GM21529 (cell line): Measurements from ENCODE around the gene SMC3.
"Not testable (repeated sequence)": the region's sequence is repeated elsewhere in the genome, so short reads cannot be mapped to it uniquely, and the experiment has no call there.

ENCODE experiments used
- ATAC-seq: cut with Tn5 transposase; IDR thresholded peaks from one replicate; pipeline ENCODE4 v1.9.1; 2021; ENCODE audit not compliant: unreplicated experiment

Gene SMC3

DNA sequence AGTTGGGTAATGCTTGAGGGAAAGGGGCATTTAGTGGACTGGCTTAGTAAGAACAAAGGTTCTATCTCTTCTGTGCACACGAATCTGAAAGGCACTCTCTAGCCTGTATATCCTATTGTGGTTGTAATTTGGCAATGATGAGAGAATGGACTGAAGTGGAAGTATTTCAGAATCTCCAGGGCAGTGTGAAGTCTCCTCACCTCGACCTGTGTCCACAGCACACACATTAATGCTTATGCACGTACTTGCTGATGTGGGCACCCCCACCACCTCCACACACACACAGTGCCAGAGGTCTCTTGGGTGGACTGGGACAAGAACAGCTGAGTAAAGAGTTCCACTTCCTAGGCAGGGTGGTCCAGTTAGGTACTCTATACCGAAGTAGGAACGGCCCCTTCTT is 6.9 kb downstream of the SMC3 start:
- ATAC-seq, result no peak

GRCh38 chr10:110576220-110576619 is 8.7 kb downstream of the SMC3 start:
- no peak for ATAC-seq

- no peak for ATAC-seq
Measured at GRCh38 chr10:110577056-110577455, 9.6 kb downstream of the SMC3 start.

- no peak for ATAC-seq
Measured at GRCh38 chr10:110584006-110584405, 16.5 kb downstream of the SMC3 start.

DNA sequence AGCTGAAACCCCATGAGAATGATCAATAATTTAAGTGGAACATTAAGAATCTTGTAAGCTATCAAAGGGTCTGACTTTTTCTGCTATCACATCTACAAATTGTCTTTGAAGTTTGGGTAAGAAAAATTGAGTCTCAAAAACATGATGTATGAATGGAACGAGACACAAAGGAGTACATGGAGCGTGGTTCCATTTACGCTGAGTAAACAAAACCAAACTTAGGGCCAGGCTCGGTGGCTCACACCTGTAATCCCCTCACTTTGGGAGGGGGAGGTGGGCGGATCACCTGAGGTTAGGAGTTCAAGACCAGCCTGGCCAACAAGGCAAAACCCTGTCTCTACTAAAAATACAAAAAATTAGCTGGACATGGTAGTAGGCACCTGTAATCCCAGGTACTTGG is 24.3 kb downstream of the SMC3 start:
- ATAC-seq, result no peak

GRCh38 chr10:110597476-110597875 is 30.0 kb downstream of the SMC3 start:
- no peak for ATAC-seq

GRCh38 chr10:110600487-110601101 is 33.1 kb downstream of the SMC3 start:
- ATAC-seq, result peak; percentile 55

- no peak for ATAC-seq
Measured at GRCh38 chr10:110601581-110601980, 34.1 kb downstream of the SMC3 start.

DNA sequence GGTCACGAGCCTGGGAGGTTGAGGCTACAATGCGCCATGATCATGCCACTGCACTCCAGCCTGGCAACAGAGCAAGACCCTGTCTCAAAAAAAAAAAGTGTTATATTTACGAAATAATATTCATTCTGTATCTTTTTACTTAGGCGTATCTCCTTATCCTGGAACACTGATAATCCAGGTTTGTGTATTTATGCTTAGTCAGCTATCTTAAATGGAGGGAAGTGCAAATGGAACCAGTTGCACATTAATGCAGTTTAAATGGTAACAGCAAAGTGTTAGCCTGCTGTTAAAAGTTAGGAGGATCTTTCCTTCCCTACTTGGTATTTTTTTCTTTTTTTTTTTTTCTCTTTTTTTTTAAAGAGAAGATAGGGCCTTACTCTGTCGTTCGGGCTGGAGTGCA is 40.6 kb downstream of the SMC3 start:
- ATAC-seq, result no peak

DNA sequence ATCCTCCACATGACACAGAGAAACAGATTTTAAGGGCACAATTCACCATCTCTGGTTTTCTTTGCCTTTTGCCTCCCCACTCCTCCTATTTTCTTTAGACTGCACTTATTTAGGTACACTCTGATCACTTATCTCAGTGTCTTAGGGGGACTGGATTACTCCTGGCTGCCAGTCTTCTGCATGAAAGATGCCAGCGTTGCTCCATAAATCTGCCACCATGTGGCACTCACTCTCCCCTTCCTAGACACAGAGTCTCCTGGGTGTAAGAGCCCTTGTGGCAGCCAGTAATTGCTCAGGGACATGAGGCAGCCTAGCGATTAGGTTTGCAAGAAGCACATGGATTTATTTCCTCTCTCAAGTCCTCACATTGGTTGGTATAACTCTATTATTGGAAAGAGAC is 42.1 kb downstream of the SMC3 start:
- no peak for ATAC-seq

DNA sequence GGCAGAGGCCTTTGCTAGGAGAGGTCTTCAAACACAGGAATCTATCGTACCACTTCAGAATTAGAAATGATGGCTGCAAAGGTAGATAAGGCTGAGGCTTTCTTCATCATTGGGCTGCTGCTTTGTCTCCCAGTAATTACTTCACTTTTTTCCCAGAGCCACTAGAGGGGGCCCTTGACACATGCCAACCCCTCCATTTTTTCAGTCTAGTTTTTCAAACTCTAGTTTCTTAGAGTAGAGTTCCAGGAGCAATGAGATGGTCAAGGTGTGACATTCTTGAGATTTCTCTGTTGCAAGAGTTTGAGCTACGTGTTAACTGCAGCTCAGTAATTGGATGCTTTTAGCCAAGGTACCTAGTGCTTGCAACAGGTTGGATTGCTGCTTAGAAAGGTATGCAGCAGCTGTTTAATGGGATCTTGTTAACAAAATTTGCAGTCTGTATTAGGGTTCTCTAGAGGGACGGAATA is 42.8 kb downstream of the SMC3 start:
- peak; percentile 33 for ATAC-seq

DNA sequence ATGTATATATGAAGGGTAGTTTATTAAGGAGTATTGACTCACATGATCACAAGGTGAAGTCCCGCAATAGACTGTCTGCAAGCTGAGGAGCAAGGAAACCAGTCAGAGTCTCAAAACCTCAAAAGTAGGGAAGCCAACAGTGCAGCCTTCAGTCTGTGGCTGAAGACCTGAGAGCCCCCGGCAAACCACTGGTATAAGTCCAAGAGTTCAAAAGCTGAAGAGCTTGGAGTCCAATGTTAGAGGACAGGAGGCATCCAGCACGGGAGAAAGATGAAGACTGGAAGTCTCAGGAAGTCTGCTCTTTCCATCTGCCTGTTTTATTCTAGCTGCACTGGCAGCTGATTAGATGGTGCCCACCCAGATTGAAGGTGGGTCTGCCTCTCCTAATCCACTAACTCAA is 43.3 kb downstream of the SMC3 start:
- not testable (repeated sequence) for ATAC-seq

DNA sequence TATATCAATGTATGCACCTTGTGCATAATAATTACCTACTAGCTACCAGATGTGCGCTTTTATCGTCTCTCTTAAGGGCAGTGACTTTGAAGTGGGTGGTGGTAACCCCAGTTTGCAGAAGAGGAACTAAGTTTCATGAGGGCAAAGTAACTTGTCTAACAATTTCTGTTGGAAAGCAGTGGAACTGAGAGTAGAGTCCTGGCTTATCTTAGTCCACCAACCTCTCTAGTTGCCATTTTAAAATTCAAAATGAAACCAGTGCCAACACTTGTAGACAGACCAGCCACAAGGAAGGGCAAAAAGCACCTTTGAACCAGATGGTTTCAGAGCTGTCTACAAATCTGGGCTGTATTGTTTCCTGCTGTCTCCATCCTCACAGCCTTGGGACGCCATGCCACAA is 44.6 kb downstream of the SMC3 start:
- ATAC-seq, result no peak

DNA sequence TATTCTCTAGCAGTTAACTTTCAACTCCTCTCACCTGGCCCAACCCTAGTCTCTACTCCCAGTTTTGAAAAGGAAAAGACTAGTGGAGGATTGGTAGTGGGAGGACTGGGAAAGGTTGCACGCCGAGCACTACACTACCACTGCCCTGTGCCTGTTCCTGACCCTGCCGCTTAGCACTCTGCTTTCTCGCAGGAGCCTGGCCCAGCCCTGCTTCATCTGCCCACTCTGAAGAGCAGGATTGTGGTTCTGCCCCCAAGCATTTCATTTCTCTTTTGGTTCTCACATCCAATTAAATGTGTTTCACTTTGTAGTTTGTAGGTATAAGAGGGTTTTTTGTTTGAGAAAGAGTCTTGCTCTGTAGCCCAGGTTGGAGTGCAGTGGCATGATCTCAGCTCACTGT is 45.1 kb downstream of the SMC3 start:
- ATAC-seq, result no peak

- ATAC-seq, result peak; percentile 20
Measured at GRCh38 chr10:110613341-110613995, 46.0 kb downstream of the SMC3 start.

DNA sequence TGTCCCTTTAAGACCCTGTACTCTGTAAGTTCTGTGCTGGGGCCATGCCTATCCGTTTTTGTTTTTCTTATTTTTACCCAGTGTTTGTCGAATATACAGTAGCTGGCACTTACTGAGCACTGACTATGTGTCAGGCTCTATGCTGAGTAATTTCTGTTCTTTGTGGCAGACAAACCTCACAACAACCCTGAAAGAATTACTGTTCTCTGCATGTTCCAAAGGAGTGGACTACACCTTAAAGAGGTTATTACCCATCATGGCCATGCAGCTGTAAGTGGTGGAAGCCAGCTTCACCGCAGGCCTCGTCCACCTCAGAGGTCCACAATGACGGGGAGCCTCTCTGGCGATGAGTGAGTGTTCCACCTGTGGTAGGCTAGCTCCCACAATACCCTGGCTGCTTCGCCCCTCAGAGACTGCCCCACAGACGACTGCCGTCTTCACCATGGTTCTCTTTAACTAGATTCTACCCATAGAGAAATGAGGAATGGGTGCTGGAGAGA is 46.6 kb downstream of the SMC3 start:
- ATAC-seq, result peak; percentile 60

GRCh38 chr10:110615057-110615747 is 47.7 kb downstream of the SMC3 start:
- no peak for ATAC-seq

GRCh38 chr10:110616493-110617033 is 49.1 kb downstream of the SMC3 start:
- no peak for ATAC-seq

DNA sequence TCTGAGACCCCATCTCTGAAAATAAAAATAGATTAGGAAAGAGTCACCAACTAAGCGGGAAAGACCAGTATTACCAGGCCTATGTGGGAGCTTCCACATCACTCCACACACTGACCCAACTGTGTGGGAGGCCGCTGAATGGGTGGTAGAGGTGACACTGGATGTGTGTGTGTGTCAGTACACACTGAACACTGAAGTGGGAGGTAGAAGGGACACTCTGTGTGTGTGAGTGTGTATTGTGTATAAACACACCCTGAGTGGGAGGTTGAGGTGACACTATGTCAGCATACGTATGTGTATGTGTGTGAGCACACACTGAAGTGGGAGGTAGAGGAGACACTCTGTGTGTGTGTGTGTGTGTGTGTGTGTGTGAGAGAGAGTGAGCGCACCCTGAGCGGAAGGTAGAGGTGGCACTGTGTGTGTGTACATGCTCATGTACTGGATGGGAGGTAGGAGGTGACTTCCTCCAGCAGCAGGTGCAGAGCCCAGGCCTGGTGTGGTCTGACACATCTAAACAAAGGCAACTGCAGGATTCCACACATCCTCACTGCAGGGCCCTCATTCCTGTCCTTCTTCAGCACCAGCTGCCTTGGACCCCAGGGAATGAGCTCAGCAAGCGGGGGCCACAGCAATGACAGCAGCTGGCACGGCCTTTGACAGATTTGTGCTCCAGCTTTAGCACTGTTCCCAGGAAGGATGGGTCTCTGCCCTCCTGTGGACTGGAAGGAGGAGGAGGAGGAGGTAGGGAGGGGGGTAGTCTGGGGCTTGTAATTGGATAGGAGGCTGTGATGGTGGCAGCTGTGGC is 50.1 kb downstream of the SMC3 start:
- ATAC-seq, result no peak

DNA sequence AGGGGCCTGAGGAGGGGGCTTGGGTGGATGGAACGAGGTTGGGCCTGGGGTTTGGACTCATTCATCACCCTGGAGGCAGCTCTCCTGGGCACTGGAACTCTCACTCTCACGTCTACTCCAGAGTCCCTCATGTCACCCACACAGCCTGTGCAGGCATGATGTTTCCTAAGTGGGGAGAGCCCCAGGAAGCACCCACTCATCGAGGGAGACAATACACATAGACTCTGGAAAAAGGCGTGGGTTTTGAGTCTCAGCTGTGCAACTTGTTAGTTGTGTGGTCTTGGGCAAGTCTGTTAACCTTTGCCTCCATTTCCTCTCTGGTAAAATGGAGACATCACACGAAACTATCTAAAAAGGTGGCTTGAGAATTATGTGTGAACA is 50.7 kb downstream of the SMC3 start:
- no peak for ATAC-seq
